HG03025 (cell line): ENCODE data around the gene PKNOX2.

Source experiments
- ATAC-seq: cut with Tn5 transposase; IDR thresholded peaks from one replicate; pipeline ENCODE4 v1.9.1; 2021; ENCODE audit warnings: mild to moderate bottlenecking, moderate library complexity; ENCODE audit not compliant: unreplicated experiment, low FRiP score

PKNOX2 gene

DNA sequence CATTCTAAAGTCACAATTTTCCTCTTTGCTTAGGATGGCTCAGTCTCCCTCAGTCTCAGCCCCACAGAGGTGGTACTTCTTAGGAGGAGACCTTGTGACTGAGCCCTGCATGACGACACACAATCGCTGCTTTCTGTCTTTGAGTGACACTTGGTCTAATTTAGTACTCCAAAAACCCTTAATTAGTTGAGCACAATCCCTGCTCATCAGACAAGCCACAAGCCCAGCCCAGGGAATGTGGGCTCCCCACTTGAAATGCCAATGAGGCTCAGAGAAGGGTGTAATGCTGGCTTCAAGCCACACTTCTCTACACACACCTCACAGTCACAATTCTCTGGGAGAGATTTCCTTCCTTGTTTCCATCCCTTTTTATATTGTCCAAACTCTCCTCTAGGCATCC lies 229.7 kb downstream of the PKNOX2 start:
- no peak for ATAC-seq

GRCh38 chr11:125397421-125397820 lies 232.9 kb downstream of the PKNOX2 start:
- no peak for ATAC-seq

- ATAC-seq: no peak
These were observed 233.9 kb downstream of the PKNOX2 start for GRCh38 chr11:125398475-125398874.

DNA sequence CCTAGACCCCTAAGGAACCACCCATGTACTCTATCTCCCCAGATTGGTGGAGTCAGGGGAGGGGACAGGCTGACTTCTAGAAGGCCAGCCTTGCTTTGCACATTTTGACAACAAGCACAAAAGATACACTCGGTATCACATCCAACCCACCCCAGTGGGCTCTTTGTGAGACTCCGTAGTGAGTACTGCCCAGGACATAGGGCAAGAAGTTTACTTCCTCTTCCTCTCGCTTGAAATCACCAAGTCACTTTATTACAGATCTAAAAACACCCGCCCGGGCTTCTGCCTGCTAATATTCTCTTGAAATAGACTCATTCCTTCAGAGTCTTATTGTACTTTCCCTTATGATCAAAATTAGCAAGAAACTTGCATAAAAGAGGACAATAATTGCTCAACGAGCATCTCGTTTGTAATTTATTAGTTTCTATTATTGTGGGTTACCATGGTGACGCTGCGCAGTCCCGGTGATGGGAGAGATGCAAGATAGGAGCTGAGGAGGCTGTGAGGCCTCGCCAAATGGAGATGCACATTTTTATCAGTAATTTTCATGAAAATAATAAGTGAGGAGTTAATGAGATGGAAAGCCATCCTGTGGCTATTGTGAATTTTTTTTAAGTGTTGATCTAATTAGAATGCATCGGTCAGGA lies 234.6 kb downstream of the PKNOX2 start:
- no peak for ATAC-seq

DNA sequence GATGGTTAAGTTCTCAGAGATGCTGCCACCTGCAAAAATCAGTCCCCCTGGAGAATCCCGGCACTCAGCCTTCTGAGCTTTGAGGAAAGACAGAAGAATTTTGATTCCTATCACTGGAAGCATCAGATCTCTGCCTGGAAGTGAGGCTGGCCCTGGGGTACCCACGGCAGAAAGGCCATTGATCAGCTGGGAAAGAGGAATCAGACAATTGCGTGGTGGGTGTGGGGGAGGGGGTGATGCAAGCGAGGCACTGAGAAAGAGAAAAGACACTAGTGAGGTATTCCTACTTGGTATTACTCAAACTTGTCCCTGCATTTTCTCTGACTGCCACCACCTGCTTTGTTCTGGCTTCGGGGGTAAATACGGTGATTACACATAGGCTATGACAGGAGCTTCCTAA lies 235.4 kb downstream of the PKNOX2 start:
- no peak for ATAC-seq

GRCh38 chr11:125401235-125401634 lies 236.7 kb downstream of the PKNOX2 start:
- no peak for ATAC-seq

- no peak for ATAC-seq
These were observed 237.2 kb downstream of the PKNOX2 start for GRCh38 chr11:125401746-125402145.

DNA sequence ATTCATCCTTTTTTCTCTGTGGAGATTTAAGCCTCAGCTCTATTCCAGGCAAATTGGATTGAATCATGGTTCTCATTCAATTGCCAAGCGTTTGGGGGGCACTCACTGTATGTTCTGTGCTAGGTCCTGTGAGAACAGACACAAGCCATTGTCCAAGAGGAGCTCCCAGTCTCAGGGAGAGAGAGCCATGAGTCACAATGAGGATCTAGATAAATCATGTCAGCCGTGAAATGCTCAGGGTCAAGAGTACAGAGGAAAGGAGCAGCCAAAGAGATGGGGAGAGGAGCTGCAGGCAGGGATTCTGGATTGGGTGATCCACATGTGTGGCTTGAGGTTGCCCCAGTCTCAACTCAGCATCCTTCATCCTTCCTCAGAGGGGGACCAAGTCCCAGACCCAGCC lies 237.9 kb downstream of the PKNOX2 start:
- ATAC-seq: no peak

DNA sequence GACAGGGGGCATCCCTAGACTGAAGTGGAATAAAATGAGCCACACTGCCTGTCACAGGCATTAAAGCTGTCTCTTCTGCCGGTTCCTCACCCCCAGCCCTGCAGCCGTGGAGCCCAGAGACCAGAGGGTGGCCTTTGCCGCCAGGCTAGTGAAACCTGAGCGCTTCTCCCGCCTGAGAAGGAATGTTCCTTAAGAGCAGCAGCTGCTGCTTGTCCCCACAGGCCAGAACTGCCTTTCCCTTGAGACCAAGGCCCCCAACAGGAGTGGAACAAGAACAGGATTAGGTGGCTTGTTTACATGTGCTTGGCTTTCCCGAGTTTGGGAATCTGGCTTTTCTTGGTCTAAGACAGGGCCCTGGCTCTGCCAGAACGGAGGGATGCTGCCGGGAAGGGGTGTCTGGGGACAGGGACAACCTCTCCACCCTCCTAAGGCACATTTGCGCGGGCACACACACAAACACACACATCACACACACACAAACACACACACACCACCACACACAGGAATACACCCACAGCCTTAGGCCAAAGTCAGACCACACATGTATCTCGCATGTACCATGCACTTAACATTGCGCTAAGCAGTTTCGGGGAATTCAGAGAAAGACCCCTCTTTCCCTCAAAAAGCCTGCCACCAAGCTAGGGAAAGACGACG lies 239.7 kb downstream of the PKNOX2 start:
- no peak for ATAC-seq

- peak; percentile 74 for ATAC-seq
These were observed 240.6 kb downstream of the PKNOX2 start for GRCh38 chr11:125404811-125405790.

GRCh38 chr11:125407046-125407445 lies 242.5 kb downstream of the PKNOX2 start:
- ATAC-seq: no peak

DNA sequence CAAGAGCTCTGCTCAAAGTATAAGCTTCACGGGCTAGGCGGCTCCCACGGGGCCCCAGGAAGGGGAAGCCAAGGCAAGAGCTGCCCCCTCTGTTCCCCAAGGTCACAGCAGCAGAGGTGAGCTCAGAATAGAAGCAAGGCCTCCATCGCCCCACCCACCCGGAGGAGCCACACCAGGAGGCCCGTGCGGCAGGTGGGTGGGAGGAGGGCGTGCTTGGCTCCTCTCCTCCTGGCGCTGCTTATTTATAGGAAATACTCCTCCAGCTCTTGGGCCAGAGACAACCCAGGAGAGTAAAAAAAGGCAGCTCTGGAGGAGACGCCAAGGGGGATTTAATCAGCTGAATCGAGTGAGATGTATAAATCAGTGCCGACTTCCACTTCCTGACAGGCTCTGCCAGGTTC lies 243.8 kb downstream of the PKNOX2 start:
- ATAC-seq: no peak

DNA sequence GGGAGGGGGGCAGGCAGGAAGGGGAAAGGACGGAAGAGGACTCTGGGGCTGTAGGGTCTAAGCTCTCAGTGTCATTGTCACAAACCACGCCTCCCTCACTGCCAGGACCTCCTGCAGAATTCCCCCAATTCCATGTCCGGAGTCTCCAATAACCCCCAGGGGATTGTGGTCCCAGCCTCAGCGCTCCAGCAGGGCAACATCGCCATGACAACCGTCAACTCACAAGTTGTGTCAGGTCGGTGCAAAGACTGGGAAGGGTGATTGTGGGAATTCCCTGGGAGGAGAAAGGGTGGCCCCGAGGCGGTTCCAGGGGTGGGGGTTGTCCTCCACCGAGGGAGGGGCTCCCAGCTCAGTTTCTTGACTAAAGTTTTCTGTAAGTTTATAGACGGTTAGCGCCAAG lies 245.5 kb downstream of the PKNOX2 start:
- ATAC-seq: no peak

DNA sequence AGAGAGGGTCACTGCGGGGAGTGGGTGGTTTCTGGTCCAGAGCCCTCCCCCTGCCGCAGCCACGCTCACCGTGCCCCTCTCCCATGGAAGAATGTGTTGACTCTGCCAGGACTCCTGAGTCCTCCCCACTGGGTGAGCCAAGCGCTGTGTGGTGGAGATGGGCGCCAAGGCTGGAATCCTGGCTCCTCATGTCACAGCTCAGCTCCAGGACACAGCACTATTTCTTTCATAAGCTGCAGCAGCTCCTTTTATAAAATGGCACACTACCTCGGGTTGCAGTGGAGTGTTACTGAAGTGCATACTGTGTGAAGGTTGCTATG lies 247.6 kb downstream of the PKNOX2 start:
- no peak for ATAC-seq

DNA sequence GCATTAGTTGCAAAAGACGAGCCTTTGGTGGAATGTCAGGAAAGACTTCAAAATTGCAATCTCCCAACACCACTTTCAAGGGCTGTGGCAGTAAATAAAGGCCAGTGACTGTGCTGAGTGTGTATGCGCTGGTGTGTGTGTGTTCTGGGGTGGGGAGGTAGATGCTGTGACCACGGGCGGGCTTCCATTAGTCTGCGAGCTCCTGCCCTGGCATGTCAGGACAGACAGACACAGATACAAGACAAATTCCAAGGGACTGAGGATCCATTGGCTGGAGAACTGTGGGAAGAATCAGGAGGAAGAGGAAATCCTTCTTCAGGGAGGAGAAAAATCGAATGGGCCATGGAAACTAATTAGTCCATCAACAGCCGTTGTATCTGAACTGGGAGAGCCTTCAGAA lies 248.0 kb downstream of the PKNOX2 start:
- ATAC-seq: no peak

- no peak for ATAC-seq
These were observed 248.7 kb downstream of the PKNOX2 start for GRCh38 chr11:125413226-125413625.

DNA sequence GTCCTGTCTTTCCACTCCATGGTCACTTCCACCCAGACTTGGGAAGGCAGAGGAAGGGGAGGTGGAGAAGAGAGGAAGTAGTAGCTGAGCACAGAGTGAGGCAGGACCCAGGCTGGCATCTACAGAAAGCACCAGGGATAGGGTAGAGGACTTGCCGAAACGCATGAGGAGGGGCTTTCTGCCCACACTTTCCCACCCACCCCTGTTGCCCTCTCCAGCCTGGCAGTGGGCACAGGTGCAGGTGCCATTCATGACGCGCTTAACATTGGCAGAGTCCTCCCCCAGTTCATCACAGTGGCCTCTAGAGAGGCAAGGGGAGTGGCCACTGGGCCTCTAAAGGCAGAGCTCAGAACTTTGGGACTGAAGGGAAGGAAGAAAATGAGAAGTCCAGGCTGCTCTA lies 249.6 kb downstream of the PKNOX2 start:
- no peak for ATAC-seq

- no peak for ATAC-seq
These were observed 252.7 kb downstream of the PKNOX2 start for GRCh38 chr11:125416981-125417935.

- ATAC-seq: no peak
These were observed 253.8 kb downstream of the PKNOX2 start for GRCh38 chr11:125418396-125418795.

- ATAC-seq: no peak
These were observed 258.1 kb downstream of the PKNOX2 start for GRCh38 chr11:125422681-125423080.
